ENCODE measurements around the gene RPL41. TPM values are rescaled to one million over a fixed set of nuclear protein-coding genes. Genes with fewer than 3 reads are reported as not detected.

Gene RPL41
- total RNA-seq, 1 experiment from 2014 or later: 4,637 TPM

DNA sequence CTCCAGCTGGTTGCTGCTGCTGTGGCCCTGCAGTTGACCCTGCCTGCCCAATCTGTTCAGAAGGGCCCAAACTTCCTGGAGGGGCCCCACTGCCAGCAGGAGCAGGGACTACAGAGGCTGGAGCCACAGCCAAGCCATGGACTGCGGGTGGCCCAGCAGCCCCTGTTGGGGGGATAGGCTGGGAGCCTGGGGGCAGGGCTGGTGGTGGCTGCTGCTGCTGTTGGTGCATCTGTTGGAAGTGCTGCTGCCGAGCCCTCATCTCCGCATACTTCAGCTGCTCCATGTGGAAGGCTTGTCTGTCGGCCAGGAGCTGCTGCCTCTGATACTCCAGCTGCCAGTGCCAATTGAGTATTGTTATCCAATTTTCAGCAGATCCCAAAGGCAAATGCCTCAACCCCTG, 48.9 kb downstream of the RPL41 start:
- H4K5ac ChIP-seq (ENCODE audit: insufficient read length, low read depth, low read length): no peak overlapping the region
- H2BK15ac ChIP-seq (ENCODE audit: low read depth, low read length): no peak overlapping the region
- no peak overlapping the region for H4K8ac ChIP-seq (replicated peaks; ENCODE audit: insufficient read length, low read depth, low read length)
- H3K18ac ChIP-seq (ENCODE audit: insufficient read length, low read depth, low read length): no peak overlapping the region
- no peak overlapping the region for H3K56ac ChIP-seq (ENCODE audit: insufficient read length, low read depth, low read length)
- peak overlapping the region; percentile 2 to 60 (median 21); a peak in 3 of 7 replicates for H3K27ac Mint-ChIP-seq
- peaks cover 29 to 36% of the 10 kb centered on the region in 2 experiments for H3K4me1 Mint-ChIP-seq
- WGBS (ENCODE audit: extremely low coverage, insufficient read length, low lambda C conversion rate): no CpG with 5 or more reads among the region's 4 CpGs
- H2AFZ ChIP-seq (ENCODE audit: low read length): no peak overlapping the region
- H2BK5ac ChIP-seq (ENCODE audit: insufficient read length, low read length): no peak overlapping the region
- TF ChIP-seq, protein P1, sequence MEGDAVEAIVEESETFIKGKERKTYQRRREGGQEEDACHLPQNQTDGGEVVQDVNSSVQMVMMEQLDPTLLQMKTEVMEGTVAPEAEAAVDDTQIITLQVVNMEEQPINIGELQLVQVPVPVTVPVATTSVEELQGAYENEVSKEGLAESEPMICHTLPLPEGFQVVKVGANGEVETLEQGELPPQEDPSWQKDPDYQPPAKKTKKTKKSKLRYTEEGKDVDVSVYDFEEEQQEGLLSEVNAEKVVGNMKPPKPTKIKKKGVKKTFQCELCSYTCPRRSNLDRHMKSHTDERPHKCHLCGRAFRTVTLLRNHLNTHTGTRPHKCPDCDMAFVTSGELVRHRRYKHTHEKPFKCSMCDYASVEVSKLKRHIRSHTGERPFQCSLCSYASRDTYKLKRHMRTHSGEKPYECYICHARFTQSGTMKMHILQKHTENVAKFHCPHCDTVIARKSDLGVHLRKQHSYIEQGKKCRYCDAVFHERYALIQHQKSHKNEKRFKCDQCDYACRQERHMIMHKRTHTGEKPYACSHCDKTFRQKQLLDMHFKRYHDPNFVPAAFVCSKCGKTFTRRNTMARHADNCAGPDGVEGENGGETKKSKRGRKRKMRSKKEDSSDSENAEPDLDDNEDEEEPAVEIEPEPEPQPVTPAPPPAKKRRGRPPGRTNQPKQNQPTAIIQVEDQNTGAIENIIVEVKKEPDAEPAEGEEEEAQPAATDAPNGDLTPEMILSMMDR (conservative IDR thresholded peaks at IDR 0.05): no peak
- H3K23me2 ChIP-seq (ENCODE audit: insufficient read length, low read depth, low read length, poor library complexity, severe bottlenecking): no peaks in the 10 kb centered on the region
- H3K4ac ChIP-seq (ENCODE audit: low read depth, low read length): no peak overlapping the region
- no peaks in the 10 kb centered on the region; the same call in 1 of the 2 replicates for H3K4me1 ChIP-seq (ENCODE audit: insufficient read depth, low read length)
- H3K4me3 Mint-ChIP-seq: no peak overlapping the region
- H4K20me1 ChIP-seq (ENCODE audit: control insufficient read depth, insufficient read depth, insufficient read length): no peaks in the 10 kb centered on the region
- H3K9ac ChIP-seq (ENCODE audit: extremely low read depth, insufficient read length, low read length): no peak overlapping the region
- no peak overlapping the region for H3K27ac ChIP-seq (ENCODE audit: insufficient read length, low read depth, low read length)
- no peak overlapping the region for H2BK120ac ChIP-seq (ENCODE audit: low read depth, low read length, poor library complexity, severe bottlenecking)
- H3K23ac ChIP-seq (ENCODE audit: insufficient read length, low read depth, low read length): no peak overlapping the region
- H3T11ph ChIP-seq (ENCODE audit: low read length): no peak overlapping the region
- no peaks in the 10 kb centered on the region for H3K79me2 ChIP-seq (ENCODE audit: insufficient read depth, low read length)
- H3K14ac ChIP-seq (ENCODE audit: insufficient read depth, low read length): no peak overlapping the region
- H3K4me2 ChIP-seq (ENCODE audit: insufficient read depth, insufficient read length, low read length): no peak overlapping the region
- H3K9me3 Mint-ChIP-seq: no peaks in the 10 kb centered on the region
- H3K27me3 Mint-ChIP-seq (ENCODE audit: low read depth): peaks cover 6% of the 10 kb centered on the region
- no peak overlapping the region for H2AK5ac ChIP-seq (ENCODE audit: insufficient read length, low read length)
- peaks cover 68 to 93% (median 91%) of the 10 kb centered on the region in 3 experiments for H3K36me3 Mint-ChIP-seq (ENCODE audit: insufficient read depth in 1 of 3, low read depth in 3 of 3)
- no peaks in the 10 kb centered on the region for H3K27me3 ChIP-seq (ENCODE audit: insufficient read depth, low read length)
- no peaks in the 10 kb centered on the region for H3K79me1 ChIP-seq (ENCODE audit: insufficient read depth, low read depth, low read length, poor library complexity, severe bottlenecking)
- H3K9me3 ChIP-seq (ENCODE audit: control insufficient read depth, low read depth, low read length): no peaks in the 10 kb centered on the region
- no peak overlapping the region for H4K91ac ChIP-seq (ENCODE audit: insufficient read length, low read depth, low read length)
- no peak overlapping the region for H2BK20ac ChIP-seq (ENCODE audit: low read depth, low read length, poor library complexity, severe bottlenecking)
- H2BK12ac ChIP-seq (ENCODE audit: insufficient read length, low read depth, low read length): no peak overlapping the region
- DNase-seq: no peak

Other genes starting within 250 kb of the RPL41 start
- 58.1 and 58.9 TPM in 2 replicates for gene PYM1, start 188.7 kb upstream of the RPL41 start, total RNA-seq (2021)
- 24.1 and 25.9 TPM in 2 replicates for gene DGKA, start 185.5 kb upstream of the RPL41 start, total RNA-seq (2021)
- gene PMEL, start 150.6 kb upstream of the RPL41 start, total RNA-seq (2021): 71.0 and 72.6 TPM in 2 replicates
- gene CDK2, start 149.8 kb upstream of the RPL41 start, total RNA-seq (2021): 53.1 and 60.8 TPM in 2 replicates
- 48.4 and 50.6 TPM in 2 replicates for gene RAB5B, start 142.6 kb upstream of the RPL41 start, total RNA-seq (2021)
- gene SUOX, start 119.4 kb upstream of the RPL41 start, total RNA-seq (2021): 21.0 and 21.5 TPM in 2 replicates
- 13.0 and 13.9 TPM in 2 replicates for gene IKZF4, start 95.6 kb upstream of the RPL41 start, total RNA-seq (2021)
- 51.9 and 53.5 TPM in 2 replicates for gene RPS26, start 74.7 kb upstream of the RPL41 start, total RNA-seq (2021)
- 51.2 and 56.5 TPM in 2 replicates for gene ERBB3, start 36.5 kb upstream of the RPL41 start, total RNA-seq (2021)
- gene PA2G4, start 12.1 kb upstream of the RPL41 start, total RNA-seq (2021): 248 TPM in 2 replicates
- gene ZC3H10, start 1.6 kb downstream of the RPL41 start, total RNA-seq (2021): 8.9 and 9.4 TPM in 2 replicates
- gene ESYT1, start 11.6 kb downstream of the RPL41 start, total RNA-seq (2021): 111 and 112 TPM in 2 replicates
- 165 and 168 TPM in 2 replicates for gene MYL6B, start 36.0 kb downstream of the RPL41 start, total RNA-seq (2021)
- 1,181 and 1,197 TPM in 2 replicates for gene MYL6, start 41.7 kb downstream of the RPL41 start, total RNA-seq (2021)
- 85.0 and 86.9 TPM in 2 replicates for gene SMARCC2, start 72.8 kb downstream of the RPL41 start, total RNA-seq (2021)
- gene RNF41, start 105.3 kb downstream of the RPL41 start, total RNA-seq (2021): 60.8 and 64.8 TPM in 2 replicates
- 48.7 and 49.0 TPM in 2 replicates for gene NABP2, start 107.7 kb downstream of the RPL41 start, total RNA-seq (2021)
- gene SLC39A5, start 113.4 kb downstream of the RPL41 start, total RNA-seq (2021): 0.15 TPM in 1 of 2 replicates, not detected in the other
- 33.4 and 34.6 TPM in 2 replicates for gene ANKRD52, start 141.8 kb downstream of the RPL41 start, total RNA-seq (2021)
- 24.8 and 26.1 TPM in 2 replicates for gene COQ10A, start 150.3 kb downstream of the RPL41 start, total RNA-seq (2021)
- gene CS, start 183.7 kb downstream of the RPL41 start, total RNA-seq (2021): 250 and 253 TPM in 2 replicates
- gene CNPY2, start 199.4 kb downstream of the RPL41 start, total RNA-seq (2021): 203 and 221 TPM in 2 replicates
- gene PAN2, start 217.4 kb downstream of the RPL41 start, total RNA-seq (2021): 35.4 and 40.8 TPM in 2 replicates
- gene IL23A, start 222.3 kb downstream of the RPL41 start, total RNA-seq (2021): 1.5 and 2.0 TPM in 2 replicates
- 47.8 and 49.9 TPM in 2 replicates for gene STAT2, start 243.5 kb downstream of the RPL41 start, total RNA-seq (2021)
- not detected in 2 replicates for gene APOF, start 246.2 kb downstream of the RPL41 start, total RNA-seq (2021)